Ovary (tissue), 3 donors: ENCODE measurements around the gene LCLAT1.

Source experiments
- EP300 ChIP-seq: sonication (generic); formaldehyde crosslinking; IDR thresholded peaks from one replicate; pipeline ENCODE4 v1.6.1; 2017; ENCODE audit warnings: antibody characterized with exemption
- POLR2A ChIP-seq: fragments of 450-650 bp; IDR thresholded peaks from one replicate; pipeline ENCODE4 v1.6.1; 2017; ENCODE audit warnings: antibody characterized with exemption, mild to moderate bottlenecking, moderate library complexity
- TF ChIP-seq, protein P1 (sequence below), 3 donors: fragments of 450-650 bp in 2 of 3; fragments of 200-600 bp in 1 of 3; IDR thresholded peaks; one replicate each; pipeline versions ENCODE4 v1.5.1 to v1.8.0; 2016 to 2022; ENCODE audit warnings: antibody characterized with exemption in 3 of 3, mild to moderate bottlenecking in 1 of 3
- donor health status: DM: no; HTN: no; CAD: no.

DNA sequence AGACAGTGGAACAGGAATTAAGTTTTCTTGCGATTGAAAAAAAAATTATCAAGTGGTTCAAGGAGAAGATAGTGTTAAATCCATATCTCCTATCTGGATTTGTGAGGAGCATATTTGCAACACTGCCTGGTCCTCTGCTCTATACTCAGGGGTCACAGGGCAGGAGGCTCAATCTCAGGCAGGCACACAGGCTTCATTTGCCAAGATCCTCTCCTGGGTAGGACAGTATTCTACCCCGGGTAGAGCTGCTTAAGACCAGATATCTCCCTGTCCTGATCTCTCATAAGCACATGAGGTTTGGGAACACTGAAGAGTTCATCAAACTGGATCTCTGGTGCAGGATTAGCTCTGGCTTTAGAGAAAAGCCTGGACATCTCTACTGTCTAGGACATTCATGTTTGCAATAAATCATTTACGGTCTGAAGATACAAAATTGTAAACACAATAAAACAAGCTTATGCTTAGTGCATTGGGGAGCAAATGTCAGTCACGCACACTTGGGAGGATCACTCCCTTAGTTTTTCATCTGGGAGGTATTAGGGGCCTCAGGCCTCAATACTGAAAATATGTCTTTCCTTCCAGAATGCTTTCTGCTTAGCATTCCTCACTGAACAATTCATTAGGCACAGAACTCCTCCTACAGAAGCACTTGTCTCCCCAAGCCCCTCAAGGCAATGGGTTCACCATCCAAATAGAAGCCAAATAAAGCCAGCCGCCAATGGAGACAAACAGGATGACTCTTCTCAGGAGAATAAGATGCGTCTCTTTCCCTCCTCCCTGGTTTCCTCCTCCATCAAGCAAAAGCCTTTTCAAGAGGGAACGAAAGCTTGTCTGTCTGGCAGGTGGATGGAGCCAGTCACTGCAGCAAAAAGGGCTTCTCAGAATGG lies 34.1 kb upstream of the LCLAT1 start:
- TF ChIP-seq, protein P1, sequence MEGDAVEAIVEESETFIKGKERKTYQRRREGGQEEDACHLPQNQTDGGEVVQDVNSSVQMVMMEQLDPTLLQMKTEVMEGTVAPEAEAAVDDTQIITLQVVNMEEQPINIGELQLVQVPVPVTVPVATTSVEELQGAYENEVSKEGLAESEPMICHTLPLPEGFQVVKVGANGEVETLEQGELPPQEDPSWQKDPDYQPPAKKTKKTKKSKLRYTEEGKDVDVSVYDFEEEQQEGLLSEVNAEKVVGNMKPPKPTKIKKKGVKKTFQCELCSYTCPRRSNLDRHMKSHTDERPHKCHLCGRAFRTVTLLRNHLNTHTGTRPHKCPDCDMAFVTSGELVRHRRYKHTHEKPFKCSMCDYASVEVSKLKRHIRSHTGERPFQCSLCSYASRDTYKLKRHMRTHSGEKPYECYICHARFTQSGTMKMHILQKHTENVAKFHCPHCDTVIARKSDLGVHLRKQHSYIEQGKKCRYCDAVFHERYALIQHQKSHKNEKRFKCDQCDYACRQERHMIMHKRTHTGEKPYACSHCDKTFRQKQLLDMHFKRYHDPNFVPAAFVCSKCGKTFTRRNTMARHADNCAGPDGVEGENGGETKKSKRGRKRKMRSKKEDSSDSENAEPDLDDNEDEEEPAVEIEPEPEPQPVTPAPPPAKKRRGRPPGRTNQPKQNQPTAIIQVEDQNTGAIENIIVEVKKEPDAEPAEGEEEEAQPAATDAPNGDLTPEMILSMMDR (IDR thresholded peaks at IDR 0.05): no peak
- TF ChIP-seq EP300: no peak
- TF ChIP-seq POLR2A: no peak
